NCI-H1105 treated with DMSO at 0.1 percent for 48 hours (cell line): ENCODE results near the gene RASSF10.

Experiments used
- DNase-seq: peaks from one replicate; lab custom pipeline; 2025; lab: John Stamatoyannopoulos, UW

The RASSF10 gene

DNA sequence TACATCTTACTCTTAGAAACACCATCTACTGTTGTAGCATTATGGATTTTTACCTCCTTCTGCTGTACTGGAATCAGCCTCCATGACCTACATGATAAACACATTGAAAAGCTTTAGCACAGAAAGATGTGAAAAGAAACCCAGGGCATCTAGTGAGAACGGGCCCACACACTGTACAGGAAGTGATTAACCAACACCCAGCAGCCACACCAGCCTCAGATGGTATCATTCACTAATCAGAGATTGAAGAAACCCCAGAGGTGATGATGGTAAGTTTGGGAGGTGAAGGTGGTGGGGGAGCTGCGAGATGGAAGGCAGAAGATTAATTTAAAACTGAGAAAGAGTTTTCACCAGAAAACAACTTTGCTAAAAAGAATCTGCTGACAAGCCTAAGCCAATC lies 46.1 kb downstream of the RASSF10 start:
- no peak for DNase-seq

DNA sequence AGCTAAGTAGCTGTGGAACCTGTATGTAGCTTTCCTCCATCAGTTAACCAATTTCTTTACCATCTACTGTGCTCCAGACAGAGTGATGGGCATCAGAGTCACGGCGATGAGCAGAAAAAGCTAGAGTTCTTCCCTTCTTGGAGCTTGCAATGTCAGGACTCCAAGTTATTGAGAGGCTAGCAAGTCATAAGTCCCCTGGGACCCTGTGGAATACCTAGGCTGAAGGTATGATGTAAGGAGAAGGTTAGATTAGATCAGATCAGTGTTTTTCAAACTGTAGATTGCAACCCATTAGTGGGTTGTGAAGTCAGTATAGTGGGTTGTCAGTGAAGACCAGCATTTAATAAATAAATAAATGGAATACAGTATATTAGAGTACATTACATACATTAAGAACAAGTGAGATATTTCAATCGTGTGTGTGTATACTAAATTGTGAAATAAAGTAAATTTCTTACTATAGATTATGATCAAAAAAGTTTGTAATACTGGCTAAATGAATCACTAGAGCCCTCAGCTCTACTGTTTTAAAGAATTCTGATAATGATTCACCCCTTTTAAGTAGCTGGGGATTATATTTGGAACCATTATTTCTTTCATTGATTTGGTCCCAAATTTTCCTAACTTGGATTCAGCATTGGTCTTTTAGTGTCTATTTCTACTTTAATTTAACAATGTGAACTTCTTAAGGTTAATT lies 52.3 kb downstream of the RASSF10 start:
- no peak for DNase-seq
